ENCODE data around the gene NLK. TPM values are rescaled to one million over a fixed set of nuclear protein-coding genes. Genes with fewer than 3 reads are reported as not detected.
"Not testable (repeated sequence)": the region's sequence is repeated elsewhere in the genome, so short reads cannot be mapped to it uniquely, and the experiment has no call there.

Gene NLK
- total RNA-seq, 2 experiments from 2014 or later, result 13.3 to 15.7 TPM

DNA sequence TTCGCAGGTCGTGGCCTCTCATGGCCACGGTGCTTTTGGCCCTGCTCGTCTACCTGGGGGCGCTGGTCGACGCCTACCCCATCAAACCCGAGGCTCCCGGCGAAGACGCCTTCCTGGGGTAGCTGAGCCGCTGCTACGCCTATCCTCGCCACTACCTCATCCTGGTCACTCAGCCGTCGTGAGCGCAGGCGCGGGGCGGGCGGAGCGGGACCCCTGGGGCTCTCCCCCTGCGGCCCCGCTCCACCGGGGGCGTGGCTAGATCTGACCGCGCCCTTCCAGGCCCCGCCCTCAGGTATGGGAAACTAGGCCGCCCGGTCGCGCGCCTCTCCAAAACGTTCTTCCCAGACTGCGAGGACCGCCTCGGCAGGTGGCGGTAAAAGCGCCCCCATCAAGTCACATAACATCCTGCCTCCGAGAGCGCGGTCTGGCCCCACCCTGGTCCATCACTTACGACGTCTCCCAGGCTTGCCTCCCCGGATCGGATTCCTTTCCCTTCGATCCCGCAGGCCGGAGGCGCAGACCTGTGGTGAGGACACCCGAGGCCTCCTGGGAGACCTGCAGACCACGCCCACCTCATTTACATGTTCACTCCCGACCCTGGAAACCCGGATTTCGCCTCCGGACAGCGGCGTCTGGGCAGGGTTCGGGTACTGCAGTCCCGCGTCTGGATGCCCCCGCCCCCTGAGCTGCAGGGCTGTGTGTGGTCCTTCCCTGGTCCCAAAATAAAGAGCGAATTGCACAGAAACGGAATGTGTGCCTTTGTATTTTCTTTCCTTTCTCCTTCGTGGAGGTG is 185.0 kb downstream of the NLK start:
- DNase-seq, result peak; percentile 14
- Mint-ChIP-seq H3K36me3 (ENCODE audit: low read depth) (no peaks in the 10 kb centered on the region), H3K4me1 (peaks cover 19% of the 10 kb centered on the region), H3K27me3 (peaks cover 45% of the 10 kb centered on the region), H3K9me3 (no peaks in the 10 kb centered on the region), H3K4me3 (peak overlapping the region; percentile 59), H3K27ac (no peak overlapping the region)
- POLR2A ChIA-PET, result no interaction called here
- CTCF ChIA-PET, result interaction anchor here (0.9 kb wide), 1 partner anchor 23 kb away, joined by 3 read pairs; no protein-coding TSS in a partner anchor

DNA sequence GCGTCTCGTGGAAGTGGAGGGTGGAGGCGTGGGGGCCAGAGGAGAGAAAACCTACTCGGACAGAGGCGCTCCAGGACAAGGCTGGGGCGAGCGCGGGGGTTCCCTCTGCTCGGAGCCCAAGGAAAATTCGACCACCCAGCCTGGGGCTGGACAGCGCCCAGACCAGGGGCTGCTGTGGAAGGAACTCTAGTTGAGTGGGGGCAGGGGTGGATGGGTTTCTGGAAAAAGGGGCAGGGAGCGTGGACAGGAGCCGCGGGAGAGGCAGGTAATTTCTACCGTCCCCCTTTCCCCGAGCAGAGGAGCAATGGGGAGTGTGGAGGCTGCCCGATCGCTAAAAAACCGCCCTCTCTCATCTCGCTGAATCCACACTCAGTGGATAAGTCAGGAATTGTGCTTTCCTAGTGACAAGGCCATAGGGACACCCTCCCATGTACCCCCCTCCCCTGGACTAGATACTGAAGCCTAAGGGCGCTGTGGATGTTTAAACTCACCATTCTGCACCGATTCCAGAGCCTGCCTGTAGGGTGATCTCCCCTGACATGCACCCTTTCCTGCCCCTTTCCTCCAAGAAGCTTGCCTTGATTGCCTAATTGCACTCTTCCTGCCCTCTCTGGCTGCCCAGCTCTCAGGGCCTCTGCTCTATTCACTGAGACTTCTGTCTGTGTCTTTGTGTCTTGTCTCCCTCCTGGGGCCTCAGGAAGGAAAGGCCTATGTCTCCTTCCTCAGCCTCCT is 185.8 kb downstream of the NLK start:
- CTCF ChIA-PET, result no interaction called here
- H3K36me3 Mint-ChIP-seq (ENCODE audit: low read depth), result no peaks in the 10 kb centered on the region

DNA sequence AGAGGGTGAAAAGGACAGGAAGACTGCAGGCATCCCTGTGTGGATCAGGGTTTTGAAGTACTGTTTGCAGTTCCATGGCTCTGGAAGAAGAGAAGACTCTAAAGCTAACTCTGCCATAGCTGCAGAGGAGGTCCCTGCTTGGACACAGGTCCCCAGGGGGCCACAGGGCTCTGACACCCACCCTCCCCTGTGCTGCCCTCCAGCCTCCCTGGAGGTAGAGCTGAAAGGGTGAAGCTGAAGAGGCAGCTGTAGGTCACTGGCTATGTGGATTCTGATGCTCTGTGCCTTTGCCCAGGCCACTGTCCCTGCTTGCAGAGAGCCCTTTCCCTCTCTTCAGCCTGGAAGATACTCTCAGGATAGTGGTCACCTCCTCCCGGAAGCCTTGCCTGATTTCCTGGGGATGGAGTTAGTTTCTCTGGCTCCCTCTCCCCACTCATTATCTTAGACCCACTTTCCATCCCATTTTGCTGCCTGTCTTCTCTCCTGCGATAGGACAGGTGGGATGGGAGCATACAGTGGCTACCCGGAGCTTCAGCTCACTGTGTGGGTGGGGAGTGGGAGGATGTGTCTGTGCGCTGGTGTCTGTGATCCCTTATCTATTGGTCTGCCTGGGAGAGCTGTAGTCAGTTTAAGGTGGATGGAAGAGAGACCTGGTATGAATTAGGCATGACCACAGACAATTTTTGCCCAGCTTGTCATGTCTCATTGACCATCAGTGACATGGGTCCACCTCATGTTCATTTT is 186.7 kb downstream of the NLK start:
- H3K27ac Mint-ChIP-seq, result no peak overlapping the region
- H3K4me1 Mint-ChIP-seq, result peaks cover 19% of the 10 kb centered on the region
- CTCF ChIA-PET, result interaction anchor here (0.9 kb wide), 1 partner anchor 151 kb away, joined by 5 read pairs; no protein-coding TSS in a partner anchor
- no peaks in the 10 kb centered on the region for H3K9me3 Mint-ChIP-seq
- H3K27me3 Mint-ChIP-seq, result peaks cover 48% of the 10 kb centered on the region
- no peak for DNase-seq
- POLR2A ChIA-PET, result no interaction called here
- H3K4me3 Mint-ChIP-seq, result no peak overlapping the region
- H3K36me3 Mint-ChIP-seq (ENCODE audit: low read depth), result no peaks in the 10 kb centered on the region

More for the DNA sequence above, 185.8 kb downstream of the NLK start:
- H3K27me3 Mint-ChIP-seq, result peaks cover 48% of the 10 kb centered on the region
- H3K4me3 Mint-ChIP-seq, result peak overlapping the region; percentile 59
- no peaks in the 10 kb centered on the region for H3K9me3 Mint-ChIP-seq
- POLR2A ChIA-PET, result no interaction called here
- H3K4me1 Mint-ChIP-seq, result peaks cover 19% of the 10 kb centered on the region
- DNase-seq, result no peak
- no peak overlapping the region for H3K27ac Mint-ChIP-seq

DNA sequence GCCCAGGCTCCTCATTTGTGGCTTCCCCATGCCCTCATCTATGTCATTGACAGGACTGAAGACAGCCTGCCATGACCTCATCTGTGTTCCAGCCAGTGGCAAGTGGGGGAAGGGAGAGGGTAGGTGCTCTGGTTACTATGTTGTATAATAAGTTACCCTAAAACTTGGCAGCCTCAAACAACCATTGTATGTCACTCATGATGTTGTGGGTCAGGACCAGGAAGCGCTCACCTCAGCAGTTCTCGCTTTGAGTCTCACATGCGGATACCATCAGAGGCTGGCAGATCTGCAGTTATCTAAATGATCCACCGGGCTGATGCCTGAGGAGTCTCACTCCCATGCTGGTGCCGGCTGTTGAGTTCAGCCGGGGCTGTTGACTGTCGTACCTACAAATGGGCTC is 187.5 kb downstream of the NLK start:
- no peaks in the 10 kb centered on the region for H3K9me3 Mint-ChIP-seq
- ChIA-PET CTCF (interaction anchor here (0.9 to 1.4 kb wide), 2 partner anchors 51 to 152 kb away, joined by 3 to 5 read pairs; no protein-coding TSS in a partner anchor), POLR2A (interaction anchor here (0.6 to 0.7 kb wide), 2 partner anchors 189 to 443 kb away, joined by 4 read pairs; no protein-coding TSS in a partner anchor)
- H3K4me3 Mint-ChIP-seq, result no peak overlapping the region
- no peak overlapping the region for H3K27ac Mint-ChIP-seq
- peak; percentile 32 for DNase-seq
- H3K27me3 Mint-ChIP-seq, result peaks cover 50% of the 10 kb centered on the region
- peaks cover 19% of the 10 kb centered on the region for H3K4me1 Mint-ChIP-seq
- no peaks in the 10 kb centered on the region for H3K36me3 Mint-ChIP-seq (ENCODE audit: low read depth)

DNA sequence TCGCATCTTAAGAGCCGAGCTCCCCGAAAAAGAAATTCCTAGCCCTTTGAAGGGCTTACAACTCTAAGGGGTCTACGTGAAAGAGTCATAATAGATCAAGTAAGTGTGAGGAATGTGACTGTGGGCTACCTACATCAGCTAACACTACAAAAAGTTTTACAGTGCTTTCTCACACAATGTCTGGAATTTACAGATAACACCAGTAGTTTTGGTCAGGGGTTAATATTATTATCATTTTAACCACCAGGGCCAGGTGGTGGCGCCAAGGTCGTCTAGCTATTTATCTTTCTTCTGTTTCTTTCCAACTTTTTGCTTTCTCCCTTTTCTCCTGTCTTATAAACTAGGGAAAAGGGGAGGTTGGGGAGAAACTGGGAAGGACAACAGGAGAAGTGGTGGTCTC is 188.1 kb downstream of the NLK start:
- POLR2A ChIA-PET, result not testable (repeated sequence)

DNA sequence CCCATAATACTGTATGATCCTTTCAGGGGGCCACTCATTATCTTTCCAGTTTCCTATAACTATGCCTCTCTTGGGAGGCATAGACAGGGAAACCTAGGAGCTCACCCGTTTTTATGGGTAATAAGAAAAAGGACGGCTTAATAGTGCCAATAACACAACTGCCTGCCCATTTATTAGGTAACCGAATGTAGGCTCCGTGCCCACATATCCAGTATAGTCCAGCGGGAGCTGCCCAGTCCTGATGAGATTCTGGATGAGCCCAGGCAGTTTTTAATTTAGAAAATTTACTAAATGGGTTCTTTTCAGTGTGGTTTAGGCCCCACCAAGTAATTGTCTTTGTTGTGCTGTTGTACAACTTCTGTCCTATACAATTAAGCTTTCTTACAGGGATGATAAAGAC is 189.1 kb downstream of the NLK start:
- DNase-seq; H3K4me3 Mint-ChIP-seq; CTCF ChIA-PET; H3K36me3 Mint-ChIP-seq (ENCODE audit: low read depth); H3K27ac Mint-ChIP-seq; POLR2A ChIA-PET; H3K9me3 Mint-ChIP-seq: not testable (repeated sequence)
- peaks cover 19% of the 10 kb centered on the region for H3K4me1 Mint-ChIP-seq
- peaks cover 48% of the 10 kb centered on the region for H3K27me3 Mint-ChIP-seq

More for the DNA sequence above, 188.1 kb downstream of the NLK start:
- H3K4me3 Mint-ChIP-seq; H3K9me3 Mint-ChIP-seq; H3K36me3 Mint-ChIP-seq (ENCODE audit: low read depth); DNase-seq; H3K27ac Mint-ChIP-seq: not testable (repeated sequence)
- Mint-ChIP-seq H3K4me1 (peaks cover 19% of the 10 kb centered on the region), H3K27me3 (peaks cover 50% of the 10 kb centered on the region)
- CTCF ChIA-PET, result interaction anchor here (0.6 to 1.4 kb wide), 2 partner anchors 35 to 51 kb away, joined by 3 read pairs; no protein-coding TSS in a partner anchor

DNA sequence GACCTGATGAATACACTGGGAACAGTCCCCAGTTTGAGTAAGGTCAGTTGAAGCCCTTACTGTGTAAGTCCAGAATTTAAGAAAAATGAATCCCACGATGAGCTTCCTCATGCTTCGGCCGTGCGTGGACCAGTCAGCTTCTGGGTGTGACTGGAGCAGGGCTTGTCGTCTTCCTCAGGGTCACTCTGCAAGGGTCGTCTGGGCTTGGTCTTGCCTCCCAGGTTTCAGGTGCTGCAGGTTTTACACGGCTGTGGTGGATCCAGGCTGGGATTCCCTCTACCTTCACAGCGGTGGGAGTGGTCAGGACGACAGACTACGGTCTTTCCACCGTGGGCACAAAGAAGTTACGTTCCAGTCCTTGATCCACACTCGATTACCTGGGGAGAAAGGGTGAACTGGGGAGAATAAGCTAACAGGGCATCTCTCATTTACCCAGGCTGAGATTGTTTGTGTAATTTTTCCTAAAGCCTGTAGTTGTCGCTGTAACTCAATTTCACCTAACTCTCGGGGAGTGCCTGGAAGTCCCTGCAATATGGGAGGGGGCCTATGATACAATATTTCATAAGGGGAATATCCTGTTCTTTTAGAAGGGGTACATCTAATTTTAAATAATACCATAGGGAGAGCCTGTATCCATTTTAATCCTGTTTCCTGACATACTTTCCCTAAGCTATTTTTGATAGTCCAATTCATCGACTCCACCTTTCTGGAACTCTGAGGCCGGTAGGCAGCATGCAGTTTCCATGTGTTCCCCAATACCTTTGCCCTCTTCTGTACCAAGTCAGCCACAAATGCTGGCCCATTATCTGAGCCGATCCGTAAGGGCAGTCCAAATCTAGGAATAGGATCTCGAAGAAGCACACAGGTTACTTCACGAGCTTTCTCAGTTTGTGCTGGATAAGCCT is 190.7 kb downstream of the NLK start:
- H3K27ac Mint-ChIP-seq; H3K9me3 Mint-ChIP-seq; H3K4me3 Mint-ChIP-seq; H3K36me3 Mint-ChIP-seq (ENCODE audit: low read depth); DNase-seq; POLR2A ChIA-PET: not testable (repeated sequence)
- CTCF ChIA-PET, result interaction anchor here (1.5 kb wide), 1 partner anchor 13 kb away, joined by 3 read pairs; no protein-coding TSS in a partner anchor
- Mint-ChIP-seq H3K4me1 (peaks cover 13% of the 10 kb centered on the region), H3K27me3 (peaks cover 35% of the 10 kb centered on the region)

DNA sequence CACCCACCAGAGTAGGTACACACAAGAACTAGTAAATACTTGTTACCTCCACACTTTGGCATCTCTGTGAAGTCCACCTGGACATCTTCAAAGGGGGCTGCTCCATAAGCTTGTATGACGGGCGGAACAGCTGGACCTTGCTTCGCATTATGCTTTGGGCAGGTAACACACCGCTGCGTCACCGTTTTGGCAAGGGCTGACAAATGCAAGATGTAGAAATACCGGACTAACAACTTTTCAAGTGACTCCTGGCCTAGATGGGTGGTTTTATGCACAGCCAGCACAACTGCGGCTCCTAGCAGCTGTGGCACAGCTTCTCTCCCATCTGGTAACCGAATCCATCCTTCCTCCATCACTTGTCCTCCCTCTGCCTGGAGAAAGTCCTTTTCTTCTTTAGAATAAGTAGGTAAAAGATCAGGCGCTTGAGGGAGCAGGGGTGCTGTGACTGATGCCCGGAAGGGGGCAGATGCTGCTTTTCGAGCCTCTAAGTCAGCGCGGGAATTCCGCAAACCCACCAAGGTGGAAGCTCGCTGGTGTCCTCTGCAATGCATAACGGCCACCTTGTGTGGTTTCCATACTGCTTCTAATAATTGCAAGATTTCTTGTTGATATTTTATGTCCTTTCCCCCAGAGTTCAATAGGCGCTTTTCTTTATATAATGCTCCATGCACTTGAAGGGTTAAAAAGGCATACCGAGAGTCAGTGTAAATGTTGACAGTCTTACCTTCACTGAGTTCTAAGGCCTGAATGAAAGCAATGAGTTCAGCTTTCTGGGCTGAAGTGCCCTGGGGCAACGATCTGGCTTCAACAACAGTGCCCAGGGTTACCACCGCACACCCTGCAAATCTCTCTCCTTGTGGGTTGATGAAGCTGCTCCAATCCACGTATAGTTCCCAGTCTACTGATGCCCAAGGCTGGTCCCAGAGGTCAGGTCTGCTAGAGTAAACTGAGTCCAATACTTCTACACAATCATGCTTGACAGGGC is 191.7 kb downstream of the NLK start:
- H3K4me1 Mint-ChIP-seq; H3K4me3 Mint-ChIP-seq; DNase-seq; H3K36me3 Mint-ChIP-seq (ENCODE audit: low read depth); H3K27ac Mint-ChIP-seq; POLR2A ChIA-PET; H3K9me3 Mint-ChIP-seq: not testable (repeated sequence)
- CTCF ChIA-PET, result interaction anchor here (1.5 kb wide), 1 partner anchor 12 kb away, joined by 3 read pairs; no protein-coding TSS in a partner anchor
- H3K27me3 Mint-ChIP-seq, result peaks cover 28% of the 10 kb centered on the region

DNA sequence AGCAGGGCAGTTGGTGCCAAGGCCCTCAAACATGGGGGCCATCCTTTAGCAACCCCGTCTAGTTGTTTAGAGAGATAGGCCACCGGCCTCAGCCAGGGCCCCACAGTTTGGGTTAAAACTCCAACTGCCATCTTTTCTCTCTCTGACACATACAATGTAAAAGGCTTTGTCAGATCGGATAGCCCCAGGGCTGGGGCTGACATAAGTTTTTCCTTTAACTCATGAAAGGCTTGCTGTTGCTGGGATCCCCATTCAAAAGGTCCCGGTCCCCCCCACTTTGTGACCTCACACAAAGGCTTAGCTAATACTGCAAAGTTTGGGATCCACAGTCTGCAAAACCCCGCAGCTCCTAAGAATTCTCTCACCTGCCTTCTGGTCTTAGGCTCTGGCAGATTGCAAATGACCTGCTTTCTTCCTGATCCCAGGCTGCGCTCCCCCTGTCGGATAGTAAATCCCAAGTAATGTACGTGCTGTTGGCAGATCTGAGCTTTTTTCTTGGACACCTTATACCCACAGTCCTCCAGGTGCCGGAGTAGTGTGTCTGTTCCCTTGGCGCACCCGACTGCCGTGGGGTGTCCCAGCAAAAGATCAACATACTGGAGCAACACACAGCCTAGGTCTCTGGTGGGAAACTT is 192.7 kb downstream of the NLK start:
- H3K27ac Mint-ChIP-seq; H3K4me1 Mint-ChIP-seq; POLR2A ChIA-PET; H3K4me3 Mint-ChIP-seq; H3K36me3 Mint-ChIP-seq (ENCODE audit: low read depth); DNase-seq; H3K9me3 Mint-ChIP-seq: not testable (repeated sequence)
- H3K27me3 Mint-ChIP-seq, result peaks cover 21% of the 10 kb centered on the region
- CTCF ChIA-PET, result interaction anchor here (1.5 kb wide), 1 partner anchor 13 kb away, joined by 5 read pairs; no protein-coding TSS in a partner anchor

DNA sequence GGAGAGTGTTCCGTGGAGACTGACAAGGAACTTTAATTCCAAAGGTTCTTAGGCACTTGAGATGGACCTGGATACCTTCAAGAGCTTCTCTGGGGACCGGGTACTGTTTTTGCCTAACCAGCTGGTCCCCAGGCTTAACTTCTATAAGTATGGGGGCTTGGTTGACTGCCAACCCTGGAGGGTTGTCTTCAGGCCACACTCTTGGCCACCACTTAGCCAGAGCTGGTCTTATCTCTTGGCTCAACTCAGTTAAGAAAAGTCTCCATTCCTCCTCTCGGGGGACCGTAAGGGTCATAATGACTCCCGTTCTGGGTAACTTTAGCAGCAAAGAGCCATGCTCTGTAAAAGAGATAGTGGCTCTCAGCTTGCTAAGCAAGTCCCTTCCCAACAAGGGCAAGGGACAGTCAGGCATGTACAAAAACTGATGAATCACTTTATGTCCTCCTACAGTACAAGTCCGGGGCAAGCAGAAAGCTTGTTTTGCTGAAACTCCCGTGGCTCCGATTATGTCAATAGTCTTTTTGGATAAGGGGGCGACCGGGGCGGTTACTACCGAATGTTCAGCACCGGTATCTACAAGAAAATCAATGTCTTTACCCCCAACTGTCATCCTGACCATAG is 193.7 kb downstream of the NLK start:
- H3K27ac Mint-ChIP-seq; POLR2A ChIA-PET; H3K36me3 Mint-ChIP-seq (ENCODE audit: low read depth); DNase-seq; H3K9me3 Mint-ChIP-seq; H3K4me3 Mint-ChIP-seq; H3K4me1 Mint-ChIP-seq: not testable (repeated sequence)
- H3K27me3 Mint-ChIP-seq, result peaks cover 12% of the 10 kb centered on the region
- CTCF ChIA-PET, result interaction anchor here (1.4 to 1.5 kb wide), 2 partner anchors 12 to 32 kb away, joined by 4 to 5 read pairs; no protein-coding TSS in a partner anchor
